CD4-positive, alpha-beta T cell (primary cell): ENCODE data around the gene CD302. TPM values are rescaled to one million over a fixed set of nuclear protein-coding genes. Genes with fewer than 3 reads are reported as not detected.

Experiments
- ATAC-seq: fragments of 200-7000 bp; cut with Tn5 transposase; one replicate; pipeline ENCODE4 v1.10.0; 2022; ENCODE audit warnings: mild to moderate bottlenecking; ENCODE audit not compliant: poor library complexity
- CTCF ChIA-PET: fragments of 350-600 bp; sonication (Branson Sonifier 250); formaldehyde crosslinking; loops from one replicate; lab custom pipeline; 2021; ENCODE audit warnings: antibody characterized with exemption, inconsistent platforms; lab: Charles Lee
- POLR2A ChIA-PET: fragments of 350-600 bp; sonication (Branson Sonifier 250); formaldehyde crosslinking; loops from one replicate; lab custom pipeline; 2021; ENCODE audit warnings: antibody characterized with exemption, inconsistent platforms; lab: Charles Lee
- DNase-seq, 14 experiments: peaks; one replicate each; pipeline ENCODE4 v3.0.0-alpha.2; 2013 to 2020; ENCODE audit warnings: mixed read lengths in 2 of 14
- H3K27ac ChIP-seq, 2 donors: one replicate each; pipeline versions ENCODE4 v1.5.1 to v1.7.0; 2013; ENCODE audit warnings: low read length in 2 of 2, low read depth in 1 of 2, mild to moderate bottlenecking in 1 of 2
- H3K27me3 ChIP-seq, 2 experiments: 1 replicate in 1 of 2; 2 replicates in 1 of 2; pipeline versions ENCODE4 v1.6.1 to v1.7.0; 2013; ENCODE audit warnings: low read length in 2 of 2, control low read depth in 1 of 2, mild to moderate bottlenecking in 1 of 2, moderate library complexity in 1 of 2; ENCODE audit not compliant: insufficient read depth in 2 of 2, control insufficient read depth in 1 of 2
- H3K36me3 ChIP-seq: one replicate; pipeline ENCODE4 v1.6.1; 2013; ENCODE audit warnings: low read length, control low read depth; ENCODE audit not compliant: insufficient read depth
- H3K4me1 ChIP-seq: one replicate; pipeline ENCODE4 v1.6.1; 2013; ENCODE audit warnings: low read length, control low read depth; ENCODE audit not compliant: insufficient read depth
- H3K4me3 ChIP-seq: one replicate; pipeline ENCODE4 v1.5.1; 2013; ENCODE audit warnings: mild to moderate bottlenecking, low read length, moderate library complexity
- H3K9me3 ChIP-seq, 2 experiments: 1 replicate in 1 of 2; 2 replicates in 1 of 2; pipeline versions ENCODE4 v1.6.1 to v1.7.0; 2013; ENCODE audit warnings: low read length in 2 of 2, mild to moderate bottlenecking in 2 of 2, control low read depth in 1 of 2, moderate library complexity in 1 of 2; ENCODE audit not compliant: control insufficient read depth in 1 of 2, insufficient read depth in 1 of 2
- H3K27ac Mint-ChIP-seq: one replicate; pipeline ENCODE4 v1.8.0; 2020; ENCODE audit warnings: mixed read lengths
- H3K27me3 Mint-ChIP-seq: one replicate; pipeline ENCODE4 v1.8.0; 2021; ENCODE audit warnings: mixed read lengths
- H3K36me3 Mint-ChIP-seq: one replicate; pipeline ENCODE4 v1.8.0; 2021; ENCODE audit warnings: low read depth, mixed read lengths
- H3K4me1 Mint-ChIP-seq: one replicate; pipeline ENCODE4 v1.8.0; 2021; ENCODE audit warnings: low read depth, mixed read lengths
- H3K4me3 Mint-ChIP-seq: one replicate; pipeline ENCODE4 v1.8.0; 2020; ENCODE audit warnings: mild to moderate bottlenecking, mixed read lengths
- H3K9me3 Mint-ChIP-seq: one replicate; pipeline ENCODE4 v1.8.0; 2020; ENCODE audit warnings: mixed read lengths
- intact Hi-C, 2 experiments: fragments of 100-400 bp; cut with DNase I in 1 of 2; cut with micrococcal nuclease in 1 of 2; formaldehyde crosslinking; loops; one replicate each; pipeline versions ENCODE4 v1.15.1 to v1.9.0; 2023 to 2025; cut with DNase I, micrococcal nuclease
- total RNA-seq, 174 experiments: library from RNA in 2 of 174; stranded (reverse) in 2 of 174; gene quantifications; one replicate each; pipeline ENCODE4 v1.2.3 and lab custom pipeline; 2021 to 2026
- TF ChIP-seq, protein P1 (sequence below): fragments of 200-600 bp; IDR thresholded peaks from one replicate; pipeline ENCODE4 v1.8.0; 2022; ENCODE audit warnings: antibody characterized with exemption, mild to moderate bottlenecking

Gene CD302
- total RNA-seq, 2 experiments from 2014 or later = 1.0 to 1.1 TPM

DNA sequence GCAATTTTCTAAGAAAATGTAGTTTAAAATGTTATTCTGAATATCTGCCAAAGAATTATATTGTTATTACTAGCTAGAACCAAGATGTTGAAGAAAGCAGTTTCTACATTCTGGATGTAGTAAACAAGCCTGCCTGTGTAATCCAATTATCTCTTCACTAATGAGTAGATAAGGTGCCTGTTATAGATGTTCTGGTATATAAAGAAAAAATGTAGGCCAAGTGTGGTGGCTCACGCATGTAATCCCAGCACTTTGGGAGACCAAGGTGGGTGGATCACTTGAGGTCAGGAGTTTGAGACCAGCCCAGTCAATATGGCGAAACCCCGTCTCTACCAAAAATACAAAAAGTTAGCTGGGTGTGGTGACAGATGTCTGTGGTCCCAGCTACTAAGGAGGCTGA lies 28.9 kb downstream of the CD302 start:
- no peak for ATAC-seq
- intact Hi-C loops = no loop called here
- Histone ChIP-seq H3K27ac (no peak overlapping the region), H3K4me1 (no peaks in the 10 kb centered on the region), H3K27me3 (no peaks in the 10 kb centered on the region), H3K36me3 (peaks cover 38% of the 10 kb centered on the region), H3K4me3 (no peak overlapping the region), H3K9me3 (no peaks in the 10 kb centered on the region)
- H3K27me3 Mint-ChIP-seq = no peaks in the 10 kb centered on the region
- no peaks in the 10 kb centered on the region for H3K9me3 Mint-ChIP-seq
- no peak for DNase-seq
- ChIA-PET POLR2A (interaction anchor here (1.0 kb wide), 1 partner anchor 57 kb away, joined by 3 read pairs; the partner anchor contains the start of gene MARCHF7), CTCF (interaction anchor here (1.1 kb wide), 1 partner anchor 9 kb away, joined by 4 read pairs; no protein-coding TSS in a partner anchor)
- peaks cover 8% of the 10 kb centered on the region for H3K4me1 Mint-ChIP-seq
- H3K4me3 Mint-ChIP-seq = no peak overlapping the region
- peaks cover 64% of the 10 kb centered on the region for H3K36me3 Mint-ChIP-seq
- H3K27ac Mint-ChIP-seq = no peak overlapping the region
- TF ChIP-seq, protein P1, sequence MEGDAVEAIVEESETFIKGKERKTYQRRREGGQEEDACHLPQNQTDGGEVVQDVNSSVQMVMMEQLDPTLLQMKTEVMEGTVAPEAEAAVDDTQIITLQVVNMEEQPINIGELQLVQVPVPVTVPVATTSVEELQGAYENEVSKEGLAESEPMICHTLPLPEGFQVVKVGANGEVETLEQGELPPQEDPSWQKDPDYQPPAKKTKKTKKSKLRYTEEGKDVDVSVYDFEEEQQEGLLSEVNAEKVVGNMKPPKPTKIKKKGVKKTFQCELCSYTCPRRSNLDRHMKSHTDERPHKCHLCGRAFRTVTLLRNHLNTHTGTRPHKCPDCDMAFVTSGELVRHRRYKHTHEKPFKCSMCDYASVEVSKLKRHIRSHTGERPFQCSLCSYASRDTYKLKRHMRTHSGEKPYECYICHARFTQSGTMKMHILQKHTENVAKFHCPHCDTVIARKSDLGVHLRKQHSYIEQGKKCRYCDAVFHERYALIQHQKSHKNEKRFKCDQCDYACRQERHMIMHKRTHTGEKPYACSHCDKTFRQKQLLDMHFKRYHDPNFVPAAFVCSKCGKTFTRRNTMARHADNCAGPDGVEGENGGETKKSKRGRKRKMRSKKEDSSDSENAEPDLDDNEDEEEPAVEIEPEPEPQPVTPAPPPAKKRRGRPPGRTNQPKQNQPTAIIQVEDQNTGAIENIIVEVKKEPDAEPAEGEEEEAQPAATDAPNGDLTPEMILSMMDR = no peak

DNA sequence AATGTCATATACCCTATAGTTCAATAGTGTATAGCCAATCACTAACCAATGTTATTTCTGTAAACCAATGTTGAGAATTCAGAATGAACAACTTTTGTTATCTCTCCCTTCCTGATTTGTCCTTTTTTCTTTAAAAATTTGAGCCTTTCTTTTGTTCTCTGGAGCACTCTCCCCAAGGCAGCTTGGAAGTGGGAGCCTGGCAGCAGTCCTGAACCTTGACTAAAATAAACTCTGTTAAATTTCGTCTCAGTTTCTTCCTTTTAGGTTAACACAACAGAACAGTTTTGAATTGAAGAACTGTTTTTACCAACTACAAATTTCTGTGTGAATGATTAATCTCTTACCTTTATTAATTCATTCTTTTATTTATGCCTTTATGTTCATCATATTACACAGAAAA lies 35.9 kb downstream of the CD302 start:
- Mint-ChIP-seq H3K27me3 (no peaks in the 10 kb centered on the region), H3K9me3 (no peaks in the 10 kb centered on the region), H3K36me3 (peaks cover 91% of the 10 kb centered on the region), H3K4me1 (peaks cover 14% of the 10 kb centered on the region), H3K4me3 (no peak overlapping the region), H3K27ac (no peak overlapping the region)
- ChIA-PET CTCF (no interaction called here), POLR2A (interaction anchor here (0.7 kb wide), 1 partner anchor 142 kb away, joined by 3 read pairs; no protein-coding TSS in a partner anchor)
- intact Hi-C loops = no loop called here
- DNase-seq = no peak
- Histone ChIP-seq H3K27ac (no peak overlapping the region), H3K4me1 (no peaks in the 10 kb centered on the region), H3K4me3 (no peak overlapping the region), H3K9me3 (no peaks in the 10 kb centered on the region), H3K27me3 (no peaks in the 10 kb centered on the region), H3K36me3 (peaks cover 93% of the 10 kb centered on the region)
- no peak for ATAC-seq
- TF ChIP-seq, protein P1 = no peak

DNA sequence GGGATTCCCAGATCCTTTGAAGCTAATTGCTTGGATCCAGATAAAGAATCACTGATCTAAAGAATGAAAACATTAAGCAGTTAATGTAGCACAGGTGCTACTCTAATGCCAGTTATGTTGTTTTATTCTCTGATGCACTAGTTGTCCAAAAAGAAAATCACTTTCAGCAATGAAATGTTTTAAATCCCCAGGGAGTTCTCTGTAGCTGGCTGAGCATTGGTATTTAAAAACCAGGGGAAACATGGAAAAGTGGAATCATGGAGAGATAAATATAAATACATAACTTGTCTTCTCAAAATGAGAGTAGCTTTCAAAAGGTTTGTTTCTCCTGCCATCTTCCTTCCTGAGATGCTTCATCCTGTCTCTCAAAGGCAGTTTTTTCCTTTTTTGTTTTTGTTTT lies 37.7 kb downstream of the CD302 start:
- no peaks in the 10 kb centered on the region for H3K27me3 Mint-ChIP-seq
- no peak for ATAC-seq
- peak overlapping the region; percentile 31 for H3K27ac Mint-ChIP-seq
- no peaks in the 10 kb centered on the region for H3K9me3 Mint-ChIP-seq
- no peaks in the 10 kb centered on the region for H3K4me1 ChIP-seq
- H3K4me3 Mint-ChIP-seq = no peak overlapping the region
- no peak for DNase-seq
- TF ChIP-seq, protein P1 = no peak
- no peak overlapping the region for H3K27ac ChIP-seq
- intact Hi-C loops = no loop called here
- no peaks in the 10 kb centered on the region for H3K9me3 ChIP-seq
- peaks cover 95% of the 10 kb centered on the region for H3K36me3 ChIP-seq
- peaks cover 80% of the 10 kb centered on the region for H3K36me3 Mint-ChIP-seq
- ChIA-PET POLR2A (interaction anchor here (1.5 kb wide), 1 partner anchor 48 kb away, joined by 6 read pairs; the partner anchor contains the start of gene MARCHF7), CTCF (interaction anchor here (1.6 kb wide), 1 partner anchor 9 kb away, joined by 4 read pairs; no protein-coding TSS in a partner anchor)
- H3K4me1 Mint-ChIP-seq = peaks cover 9% of the 10 kb centered on the region
- H3K27me3 ChIP-seq = no peaks in the 10 kb centered on the region
- no peak overlapping the region for H3K4me3 ChIP-seq
